Pancreas (tissue), 10 donors: Measurements from ENCODE around the gene HPSE. TPM values are rescaled to one million over a fixed set of nuclear protein-coding genes. Genes with fewer than 3 reads are reported as not detected.
"Not testable (repeated sequence)": the region's sequence is repeated elsewhere in the genome, so short reads cannot be mapped to it uniquely, and the experiment has no call there.

Source experiments
- ATAC-seq, 4 donors: fragments of 200-7000 bp; cut with Tn5 transposase; one replicate each; pipeline versions ENCODE4 v1.8.0 to v1.9.1; 2020; ENCODE audit warnings: mild to moderate bottlenecking in 4 of 4, moderate library complexity in 4 of 4
- DNase-seq, 6 donors: peaks; one replicate each; pipeline ENCODE4 v3.0.0-alpha.2; 2020
- FAIRE-seq: peaks from 2 replicates; lab custom pipeline; 2012; peaks lifted over from hg19 to GRCh38; lab: Jason Lieb, UNC
- H3K27ac ChIP-seq, 4 donors: fragments of 200-600 bp; sonication (generic); 1 replicate in 3 of 4; 2 replicates in 1 of 4; pipeline versions ENCODE4 v1.5.0 to v1.8.0; 2020
- H3K27me3 ChIP-seq, 4 donors: fragments of 200-600 bp; one replicate each; pipeline ENCODE4 v1.8.0; 2021
- H3K36me3 ChIP-seq, 3 donors: fragments of 200-600 bp; sonication (generic) in 1 of 3; one replicate each; pipeline versions ENCODE4 v1.5.0 to v1.8.0; 2020 to 2021
- H3K4me1 ChIP-seq, 3 donors: fragments of 200-600 bp; one replicate each; pipeline ENCODE4 v1.8.0; 2021
- H3K4me3 ChIP-seq, 4 donors: fragments of 200-600 bp; sonication (generic) in 2 of 4; one replicate each; pipeline versions ENCODE4 v1.5.0 to v1.8.0; 2020 to 2021
- H3K9me3 ChIP-seq, 4 donors: fragments of 200-600 bp; one replicate each; pipeline ENCODE4 v1.8.0; 2021
- WGBS, 2 donors: extraction: QIAGEN DNeasy Blood & Tissue Kit; methylation state at CpG; one replicate each; pipeline ENCODE4 v1.1.7; 2013; 5-methylcytosine and 5-hydroxymethylcytosine counted together
- intact Hi-C, 3 donors: fragments of 100-400 bp; cut with DNase I; formaldehyde crosslinking; loops; one replicate each; pipeline versions ENCODE4 v1.11.1 to v1.14.2; 2022
- polyA plus RNA-seq, 2 donors: library from polyadenylated mRNA; stranded (reverse); fragments of 200-250 nt; gene quantifications; one replicate each; pipeline ENCODE4 v1.2.3, GENCODE V29; 2013
- total RNA-seq, 6 donors: library from RNA; stranded (reverse); fragmentation: NEBNext Ultra II Directional in 4 of 6; extraction: Animal tissue kit (Norgen Biotek cat#: 25700) in 4 of 6; gene quantifications; one replicate each; pipeline versions ENCODE4 v1.2.1 to v1.2.4, GENCODE V29; 2021 to 2023
- TF ChIP-seq, protein P1 (sequence below), 4 donors: fragments of 200-600 bp; sonication (generic) in 3 of 4; IDR thresholded peaks; one replicate each; pipeline versions ENCODE4 v1.5.0 to v1.8.0; 2021; ENCODE audit warnings: antibody characterized with exemption in 4 of 4
- donor health status: healthy with polysubstance abuse.
- donor health status: DM: no; HTN: no; CAD: no; lungs with moderate emphysema.
- donor health status: DM: no; HTN: no; CAD: no.
- donor health status: control.
- donor health status: control.
- donor health status: Bipolar disorder and iron deficiency.
- donor health status: DM: yes; HTN: yes; CAD: no.
- donor health status: DM: no; HTN: no; CAD: no.
- donor health status: DM: no; HTN: no; CAD: no.
- donor health status: DM: yes; HTN: yes; CAD: no.

Gene HPSE
- total and polyA plus RNA-seq, 8 donors: 0.12 to 2.5 (median 0.70) TPM

DNA sequence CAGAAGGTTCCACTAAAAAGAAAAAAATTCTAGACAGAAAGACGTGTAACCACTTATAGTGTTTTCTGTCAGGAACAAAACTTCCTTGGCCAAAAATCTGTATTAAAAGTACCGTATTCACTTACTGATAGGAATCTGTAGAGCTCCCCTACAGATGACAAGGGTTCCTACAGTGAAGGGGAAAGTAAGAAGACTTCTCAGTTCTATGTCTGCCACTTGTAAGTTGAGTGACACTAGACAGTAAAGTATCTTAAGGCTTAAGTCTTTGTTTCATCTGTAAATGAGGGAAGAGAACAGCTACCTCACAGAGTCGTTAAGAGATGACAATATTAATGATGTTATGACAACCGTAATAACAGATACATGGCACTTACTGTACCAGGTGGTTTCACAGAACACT is 53.3 kb downstream of the HPSE start:
- no peak for ATAC-seq
- FAIRE-seq: no peak
- no peak overlapping the region for H3K27ac ChIP-seq
- no peaks in the 10 kb centered on the region for H3K36me3 ChIP-seq
- H3K9me3 ChIP-seq: no peaks in the 10 kb centered on the region
- TF ChIP-seq, protein P1, sequence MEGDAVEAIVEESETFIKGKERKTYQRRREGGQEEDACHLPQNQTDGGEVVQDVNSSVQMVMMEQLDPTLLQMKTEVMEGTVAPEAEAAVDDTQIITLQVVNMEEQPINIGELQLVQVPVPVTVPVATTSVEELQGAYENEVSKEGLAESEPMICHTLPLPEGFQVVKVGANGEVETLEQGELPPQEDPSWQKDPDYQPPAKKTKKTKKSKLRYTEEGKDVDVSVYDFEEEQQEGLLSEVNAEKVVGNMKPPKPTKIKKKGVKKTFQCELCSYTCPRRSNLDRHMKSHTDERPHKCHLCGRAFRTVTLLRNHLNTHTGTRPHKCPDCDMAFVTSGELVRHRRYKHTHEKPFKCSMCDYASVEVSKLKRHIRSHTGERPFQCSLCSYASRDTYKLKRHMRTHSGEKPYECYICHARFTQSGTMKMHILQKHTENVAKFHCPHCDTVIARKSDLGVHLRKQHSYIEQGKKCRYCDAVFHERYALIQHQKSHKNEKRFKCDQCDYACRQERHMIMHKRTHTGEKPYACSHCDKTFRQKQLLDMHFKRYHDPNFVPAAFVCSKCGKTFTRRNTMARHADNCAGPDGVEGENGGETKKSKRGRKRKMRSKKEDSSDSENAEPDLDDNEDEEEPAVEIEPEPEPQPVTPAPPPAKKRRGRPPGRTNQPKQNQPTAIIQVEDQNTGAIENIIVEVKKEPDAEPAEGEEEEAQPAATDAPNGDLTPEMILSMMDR (IDR thresholded peaks at IDR 0.05): no peak
- H3K4me3 ChIP-seq: no peak overlapping the region
- intact Hi-C loops: no loop called here
- H3K4me1 ChIP-seq: peaks cover 5 to 9% (median 5%) of the 10 kb centered on the region in 3 donors
- no peaks in the 10 kb centered on the region for H3K27me3 ChIP-seq
- WGBS, 2 donors: 55 to 58% methylated on average over 4 of the region's 4 CpGs
- no peak for DNase-seq

- no peaks in the 10 kb centered on the region for H3K4me1 ChIP-seq
- TF ChIP-seq, protein P1 (IDR thresholded peaks at IDR 0.05): no peak
- H3K4me3 ChIP-seq: no peak overlapping the region
- no peaks in the 10 kb centered on the region for H3K9me3 ChIP-seq
- H3K27ac ChIP-seq: no peak overlapping the region
- intact Hi-C loops: no loop called here
- peaks cover 0 to under 1% (median 0%) of the 10 kb centered on the region in 3 donors for H3K36me3 ChIP-seq
- no peaks in the 10 kb centered on the region for H3K27me3 ChIP-seq
- FAIRE-seq (no peak), ATAC-seq (no peak), DNase-seq (no peak)
- 83 to 90% methylated on average over 3 of the region's 3 CpGs for WGBS, 2 donors
These were observed 58.2 kb downstream of the HPSE start for GRCh38 chr4:83276299-83277040.

DNA sequence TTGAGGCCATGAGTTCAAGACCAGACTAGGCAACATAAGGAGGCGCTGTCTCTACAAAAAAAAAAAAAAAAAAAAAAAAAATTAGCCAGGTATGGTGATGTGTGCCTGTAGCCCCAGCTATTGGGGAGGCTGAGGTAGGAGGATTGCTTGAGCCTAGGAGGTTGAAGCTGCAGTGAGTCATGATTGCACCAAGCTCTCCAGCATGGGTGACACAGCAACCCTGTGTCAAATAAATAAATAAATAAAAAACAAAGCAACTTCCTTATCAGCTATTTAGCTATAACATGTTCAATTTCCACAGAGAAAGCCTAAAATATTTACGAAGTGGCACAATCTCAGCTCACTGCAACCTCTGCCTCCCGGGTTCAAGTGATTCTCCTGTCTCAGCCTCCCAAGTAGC is 60.7 kb downstream of the HPSE start:
- ATAC-seq, intact Hi-C loops: not testable (repeated sequence)

DNA sequence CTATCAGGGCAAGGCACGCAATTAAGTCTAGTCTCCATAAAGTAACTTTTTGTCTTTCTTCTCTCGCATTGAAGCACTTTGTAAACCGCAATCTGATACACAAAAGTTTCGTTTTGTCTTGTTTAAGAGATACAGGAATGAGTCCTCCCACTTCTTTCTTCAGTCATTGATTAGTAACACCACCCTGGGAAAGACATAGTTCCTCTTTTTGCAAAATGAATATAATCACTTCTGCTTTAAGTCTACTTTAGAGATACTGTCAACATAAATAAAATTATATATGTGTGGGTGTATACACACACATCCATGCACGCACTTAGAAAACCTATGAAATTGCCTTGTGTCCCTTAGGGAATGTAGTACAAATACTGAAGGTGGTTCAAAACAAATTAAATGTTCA is 61.7 kb downstream of the HPSE start:
- TF ChIP-seq, protein P1 (IDR thresholded peaks at IDR 0.05): no peak
- ATAC-seq (no peak), DNase-seq (no peak), FAIRE-seq (no peak)
- H3K4me3 ChIP-seq: no peak overlapping the region
- H3K27me3 ChIP-seq: no peaks in the 10 kb centered on the region
- WGBS, 2 donors: 91 to 93% methylated on average over 5 of the region's 5 CpGs
- H3K4me1 ChIP-seq: no peaks in the 10 kb centered on the region
- intact Hi-C loops: no loop called here
- peaks cover 0 to 5% (median 0%) of the 10 kb centered on the region in 3 donors for H3K36me3 ChIP-seq
- no peaks in the 10 kb centered on the region for H3K9me3 ChIP-seq
- H3K27ac ChIP-seq: no peak overlapping the region

More for the DNA sequence above, 60.7 kb downstream of the HPSE start:
- FAIRE-seq, H3K4me1 ChIP-seq, H3K27me3 ChIP-seq, DNase-seq, H3K27ac ChIP-seq, H3K36me3 ChIP-seq, H3K4me3 ChIP-seq, H3K9me3 ChIP-seq: not testable (repeated sequence)
- WGBS, 2 donors: 95 to 97% methylated on average over 3 of the region's 3 CpGs

DNA sequence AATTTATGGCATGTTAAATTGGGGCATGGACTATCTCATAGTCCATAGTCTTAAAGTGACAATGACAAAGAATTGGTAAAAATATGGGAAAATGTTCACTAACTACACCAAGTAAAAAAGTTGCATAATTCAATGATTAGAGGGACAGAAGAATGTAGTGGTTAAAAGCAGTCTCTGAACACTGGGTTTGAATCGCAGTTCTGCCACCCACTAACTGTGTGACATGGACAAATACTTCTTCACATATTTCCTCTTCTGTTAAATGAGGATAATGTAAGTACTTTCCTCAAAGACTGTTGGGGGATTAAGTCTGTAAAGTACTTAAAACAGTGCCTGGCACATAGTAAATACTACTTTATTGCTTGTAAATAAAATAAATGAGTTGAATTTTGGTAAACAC is 65.4 kb downstream of the HPSE start:
- peaks cover 0 to 9% (median 0%) of the 10 kb centered on the region in 3 donors for H3K36me3 ChIP-seq
- TF ChIP-seq, protein P1 (IDR thresholded peaks at IDR 0.05): no peak
- 94 to 95% methylated on average over 1 of the region's 1 CpG for WGBS, 2 donors
- H3K4me3 ChIP-seq: no peak overlapping the region
- intact Hi-C loops: no loop called here
- no peaks in the 10 kb centered on the region for H3K9me3 ChIP-seq
- FAIRE-seq: no peak
- H3K27me3 ChIP-seq: no peaks in the 10 kb centered on the region
- no peak for ATAC-seq
- no peaks in the 10 kb centered on the region for H3K4me1 ChIP-seq
- DNase-seq: no peak
- no peak overlapping the region for H3K27ac ChIP-seq
